SU-DHL-6 (cell line): ENCODE data around the gene RIBC1.
A peak's percentile ranks its signal among the peaks of the same experiment; 100 is the strongest.

ENCODE experiments used
- H2AFZ ChIP-seq: fragments of 200-600 bp; sonication (generic); 2 replicates; pipeline ENCODE4 v1.6.1; 2014; ENCODE audit warnings: low read depth, mild to moderate bottlenecking, moderate library complexity, mixed read lengths, antibody characterized with exemption, low read length; ENCODE audit not compliant: severe bottlenecking
- H3F3A ChIP-seq: fragments of 200-600 bp; shearing (Covaris generic); 2 replicates; pipeline ENCODE4 v1.6.0; 2016; ENCODE audit warnings: antibody characterized with exemption, mild to moderate bottlenecking; ENCODE audit not compliant: insufficient read depth
- H3K27ac ChIP-seq: fragments of 200-600 bp; sonication (generic); 2 replicates; pipeline ENCODE4 v1.5.1; 2016; ENCODE audit warnings: low read depth, mild to moderate bottlenecking, low read length, moderate library complexity, mixed read lengths
- H3K27me3 ChIP-seq: fragments of 200-600 bp; sonication (generic), shearing (Covaris generic); 2 replicates; pipeline ENCODE4 v1.6.0; 2014; ENCODE audit warnings: mild to moderate bottlenecking, low read length
- H3K36me3 ChIP-seq: fragments of 200-600 bp; sonication (generic); 2 replicates; pipeline ENCODE4 v1.6.1; 2014; ENCODE audit warnings: mild to moderate bottlenecking, low read length, mixed read lengths
- H3K4me2 ChIP-seq: fragments of 300-600, 200-600 bp; shearing (Covaris generic), sonication (generic); 2 replicates; pipeline ENCODE4 v1.6.0; 2014; ENCODE audit warnings: low read length, low read depth, mild to moderate bottlenecking; ENCODE audit not compliant: poor library complexity, severe bottlenecking
- H3K4me3 ChIP-seq: fragments of 200-600 bp; sonication (generic); 2 replicates; pipeline ENCODE4 v1.5.1; 2014; ENCODE audit warnings: antibody characterized with exemption, low read length, mild to moderate bottlenecking, mixed read lengths; ENCODE audit not compliant: insufficient read depth, poor library complexity, severe bottlenecking
- H3K79me2 ChIP-seq: fragments of 200-600 bp; sonication (generic); 2 replicates; pipeline ENCODE4 v1.6.1; 2014; ENCODE audit warnings: mild to moderate bottlenecking, low read length, moderate library complexity; ENCODE audit not compliant: insufficient read depth
- H3K9ac ChIP-seq: fragments of 200-600 bp; sonication (generic); 2 replicates; pipeline ENCODE4 v1.7.0; 2014; ENCODE audit warnings: mild to moderate bottlenecking, low read length
- H3K9me2 ChIP-seq: fragments of 200-600 bp; sonication (generic); replicated peaks from 2 replicates; pipeline ENCODE4 v1.6.1; 2014; ENCODE audit warnings: low read length; ENCODE audit not compliant: insufficient read depth
- H3K9me3 ChIP-seq: fragments of 200-600 bp; sonication (generic); 2 replicates; pipeline ENCODE4 v1.6.1; 2014; ENCODE audit warnings: low read length, mixed read lengths; ENCODE audit not compliant: insufficient read depth
- H4K20me1 ChIP-seq: fragments of 200-600 bp; sonication (generic); 2 replicates; pipeline ENCODE4 v1.6.1; 2014; ENCODE audit warnings: low read depth, mild to moderate bottlenecking, antibody characterized with exemption, low read length, moderate library complexity, mixed read lengths
- CTCF ChIP-seq: fragments of 200-600 bp; sonication (generic); IDR thresholded peaks from one replicate; pipeline ENCODE4 v1.5.1; 2017; ENCODE audit warnings: antibody characterized with exemption, mild to moderate bottlenecking, low read length, moderate library complexity; ENCODE audit not compliant: insufficient read depth, poor library complexity, severe bottlenecking
- EZH2phosphoT487 ChIP-seq: fragments of 200-600 bp; sonication (generic), shearing (Covaris generic); conservative IDR thresholded peaks from 2 replicates; pipeline ENCODE4 v1.6.1; 2018; ENCODE audit warnings: mild to moderate bottlenecking, antibody characterized with exemption, low read length, moderate library complexity, mixed read lengths

The RIBC1 gene

GRCh38 chrX:53429755-53430154 is 7.1 kb downstream of the RIBC1 start:
- H3K36me3 ChIP-seq, result no peaks in the 10 kb centered on the region
- H3F3A ChIP-seq, result no peaks in the 10 kb centered on the region; the same call in 1 of the 2 replicates
- H3K4me2 ChIP-seq, result no peak overlapping the region
- no peaks in the 10 kb centered on the region for H3K27me3 ChIP-seq
- no peaks in the 10 kb centered on the region for H4K20me1 ChIP-seq
- H3K27ac ChIP-seq, result no peak overlapping the region
- no peak overlapping the region for H3K4me3 ChIP-seq
- H3K9ac ChIP-seq, result no peak overlapping the region
- H3K9me2 ChIP-seq, result no peaks in the 10 kb centered on the region
- H3K79me2 ChIP-seq, result peaks cover 10% of the 10 kb centered on the region
- H2AFZ ChIP-seq, result no peak overlapping the region
- TF ChIP-seq EZH2phosphoT487, result no peak
- TF ChIP-seq CTCF, result no peak
- no peaks in the 10 kb centered on the region for H3K9me3 ChIP-seq

GRCh38 chrX:53430231-53430630 is 7.6 kb downstream of the RIBC1 start:
- no peaks in the 10 kb centered on the region for H4K20me1 ChIP-seq

GRCh38 chrX:53433651-53434639 is 11.3 kb downstream of the RIBC1 start, which contains the start of gene HSD17B10:
TSS of gene HSD17B10 (minus strand) at chrX:53434370. CDS start at chrX:53434345, 25 bp downstream.
- peak within 1 kb of the TSS; percentile 87 for H3K4me3 ChIP-seq
- peak within 1 kb of the TSS; percentile 83 for H2AFZ ChIP-seq
- TF ChIP-seq CTCF (no peak), EZH2phosphoT487 (no peak)
- H3K79me2 ChIP-seq, result peaks cover 10% of the 10 kb centered on the region
- H3F3A ChIP-seq, result peaks cover 2% of the 10 kb centered on the region; the same call in 1 of the 2 replicates
- no peaks in the 10 kb centered on the region for H3K36me3 ChIP-seq
- no peaks in the 10 kb centered on the region for H4K20me1 ChIP-seq
- H3K4me2 ChIP-seq, result peak within 1 kb of the TSS; percentile 82
- no peaks in the 10 kb centered on the region for H3K9me3 ChIP-seq
- 0 out of 2 replicates have a peak within 1 kb of the TSS, but pooled peaks have one; percentile 3 for H3K27ac ChIP-seq
- no peaks in the 10 kb centered on the region for H3K27me3 ChIP-seq
- peak within 1 kb of the TSS; percentile 89 for H3K9ac ChIP-seq
- H3K9me2 ChIP-seq, result no peaks in the 10 kb centered on the region

More at GRCh38 chrX:53430231-53430630, 7.6 kb downstream of the RIBC1 start:
- H2AFZ ChIP-seq, result no peak overlapping the region
- TF ChIP-seq EZH2phosphoT487, result no peak
- no peak for TF ChIP-seq CTCF
- no peaks in the 10 kb centered on the region for H3K9me3 ChIP-seq
- H3K9me2 ChIP-seq, result no peaks in the 10 kb centered on the region
- H3F3A ChIP-seq, result no peaks in the 10 kb centered on the region; the same call in 1 of the 2 replicates
- no peak overlapping the region for H3K4me2 ChIP-seq
- peaks cover 10% of the 10 kb centered on the region for H3K79me2 ChIP-seq
- no peak overlapping the region for H3K9ac ChIP-seq
- H3K27me3 ChIP-seq, result no peaks in the 10 kb centered on the region
- no peak overlapping the region for H3K27ac ChIP-seq
- H3K4me3 ChIP-seq, result no peak overlapping the region
- H3K36me3 ChIP-seq, result no peaks in the 10 kb centered on the region
